Epithelial cell of umbilical artery (primary cell): ENCODE data around the gene ARMCX2. TPM values are rescaled to one million over a fixed set of nuclear protein-coding genes. Genes with fewer than 3 reads are reported as not detected.

ENCODE experiments used
- total RNA-seq: library from RNA; depleted of rRNA; stranded (reverse); fragments of >200 nt; gene quantifications from 2 replicates; pipeline ENCODE4 v1.2.3, GENCODE V29; 2014

The ARMCX2 gene
- 72.1 and 161 TPM in 2 replicates for total RNA-seq

DNA sequence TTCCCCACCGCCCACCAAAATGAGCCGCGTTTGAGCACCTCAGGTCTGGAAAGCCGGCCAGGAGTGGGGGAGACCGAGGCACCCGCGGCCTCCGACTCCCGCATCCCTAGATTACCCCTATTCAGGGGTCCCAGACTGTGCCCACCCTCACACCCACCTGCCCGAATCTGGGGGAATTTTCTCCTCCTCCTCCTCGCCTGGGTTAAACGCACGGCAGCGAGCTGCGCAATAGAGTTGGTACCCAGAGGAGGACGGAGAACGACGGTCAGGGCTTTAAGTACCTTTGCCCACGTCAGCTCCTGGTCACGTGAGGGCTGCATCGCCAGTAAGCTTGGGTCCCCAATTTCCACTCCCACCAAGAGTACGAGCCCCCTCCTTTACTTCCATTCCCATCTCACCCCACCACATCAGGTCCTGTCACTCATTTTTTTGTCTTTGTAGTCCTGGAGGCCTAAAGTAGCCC is at the start of gene ARMCX2:
TSS of gene ARMCX2 (minus strand) at position 250 of the 463 bp plus-strand sequence. CDS start 2,262 bp downstream, outside the sequence.

DNA sequence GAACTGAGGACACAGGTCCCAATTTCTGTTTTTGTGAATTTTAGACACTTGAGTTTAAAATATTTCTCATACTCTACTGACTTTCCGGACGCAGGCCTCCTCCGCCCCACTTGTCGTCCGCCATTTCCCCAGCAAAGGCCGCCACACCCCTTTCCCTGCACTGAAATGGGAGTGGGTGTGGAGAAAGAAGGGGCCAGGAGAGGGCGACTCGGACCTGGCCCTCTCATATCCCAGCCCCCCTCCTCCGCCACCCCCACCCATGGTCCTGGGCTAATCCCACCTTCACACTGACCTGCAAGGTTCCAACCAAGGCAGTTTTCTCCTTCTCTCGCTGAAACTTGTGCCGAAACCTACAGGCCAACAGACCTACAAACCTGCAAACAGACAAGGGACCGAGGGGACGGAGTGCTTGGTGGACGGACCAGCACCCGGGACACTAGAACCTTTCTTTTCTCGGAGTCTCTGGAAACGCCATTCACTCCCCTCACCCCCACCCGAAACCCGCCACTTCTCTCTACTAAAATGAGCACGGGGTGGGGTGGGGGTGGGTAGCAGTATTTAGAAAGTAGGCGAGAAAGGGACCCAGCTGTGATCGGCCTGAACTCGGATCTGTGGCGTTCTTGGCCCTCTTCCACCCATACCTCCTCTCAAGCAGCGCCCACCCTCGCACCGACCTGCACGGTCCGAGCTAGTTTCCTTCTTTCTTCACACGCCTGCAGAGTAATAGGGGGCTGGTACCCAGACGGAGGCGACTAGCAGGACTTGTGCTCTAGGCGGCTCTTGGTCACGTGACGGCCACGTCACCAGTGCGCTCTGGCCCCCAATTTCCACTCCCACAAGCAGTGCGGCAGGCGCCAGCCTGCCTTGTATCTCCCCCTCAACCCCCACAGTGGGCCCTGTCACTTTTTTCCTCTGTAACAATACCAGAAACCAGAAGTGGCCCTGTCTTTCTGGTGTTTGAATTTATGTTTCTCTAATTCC is 42.1 kb downstream of the ARMCX2 start, which contains the start of gene ARMCX6:
TSS of gene ARMCX6 (minus strand) at position 790 of the 981 bp plus-strand sequence. CDS start 1,380 bp downstream, outside the sequence.

Other genes with a start within 250 kb of the ARMCX2 start
- gene ARMCX4, start 174.4 kb downstream of the ARMCX2 start, total RNA-seq = 2.9 and 5.8 TPM in 2 replicates
- gene ARMCX1, start 109.3 kb downstream of the ARMCX2 start, total RNA-seq = 26.6 and 42.2 TPM in 2 replicates
- 33.4 and 35.1 TPM in 2 replicates for gene ARMCX6, start 41.9 kb downstream of the ARMCX2 start, total RNA-seq
- gene ARMCX3, start 36.7 kb downstream of the ARMCX2 start, total RNA-seq = 56.8 and 74.9 TPM in 2 replicates